GM20431 (cell line): ENCODE data around the gene RALGAPA1.
"Not testable (repeated sequence)": the region's sequence is repeated elsewhere in the genome, so short reads cannot be mapped to it uniquely, and the experiment has no call there.

ENCODE experiments used
- in situ Hi-C: fragments of 300-500 bp; cut with MseI, MboI; formaldehyde crosslinking; loops from one replicate; pipeline ENCODE4 v1.15.0; 2020; ENCODE audit warnings: low sequenced_read_pairs; ENCODE audit not compliant: unreplicated experiment

RALGAPA1 gene

DNA sequence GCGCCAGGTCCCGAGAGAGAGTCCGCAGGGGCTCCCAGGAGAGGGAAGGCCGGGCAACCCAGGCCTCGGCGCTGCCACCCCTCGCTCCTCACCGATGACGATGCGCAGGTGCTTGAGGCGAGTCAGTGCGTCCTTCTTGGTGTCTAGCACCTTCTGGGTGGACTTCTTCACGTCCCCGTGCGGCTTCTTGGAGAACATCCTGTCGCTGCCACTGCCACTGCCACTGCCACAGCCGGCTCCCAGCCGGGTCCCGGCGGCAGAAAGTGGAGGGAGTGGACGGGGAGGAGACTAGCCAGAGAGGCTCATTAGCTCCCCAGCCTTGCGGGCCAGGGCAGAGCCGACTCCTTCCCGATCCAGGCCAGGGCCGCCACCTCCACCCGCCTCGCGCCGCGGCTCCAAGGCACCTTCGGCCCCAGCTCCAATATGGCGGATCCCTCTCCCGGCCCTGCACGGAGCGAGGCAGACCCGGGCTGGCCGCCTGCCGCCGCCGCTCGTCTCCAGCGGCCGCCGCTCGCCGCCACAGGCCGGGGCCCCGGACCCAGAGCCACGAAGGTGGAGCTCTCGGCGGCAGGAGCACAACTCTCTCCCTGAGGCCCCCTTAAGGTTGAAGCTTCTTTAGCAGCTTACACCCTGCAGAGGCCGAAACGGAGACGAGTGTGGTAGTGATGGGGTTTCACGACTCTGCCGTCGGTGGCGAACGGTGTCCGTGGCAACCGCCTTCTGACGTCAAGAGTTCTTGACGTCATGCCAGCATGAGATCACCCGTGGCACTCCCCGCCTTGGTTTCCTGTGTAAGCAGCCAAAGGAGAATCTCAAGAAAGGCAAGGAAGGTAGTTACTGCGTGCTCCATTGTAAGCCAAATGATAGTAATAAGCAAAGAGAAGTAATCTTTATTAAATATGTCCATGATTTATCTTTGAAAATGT is at the start of gene RALGAPA1:
RALGAPA1 (minus strand) TSS at position 658 of the 926 bp plus-strand sequence; CDS start at position 198, 460 bp downstream.
- in situ Hi-C loops, result not testable (repeated sequence)

DNA sequence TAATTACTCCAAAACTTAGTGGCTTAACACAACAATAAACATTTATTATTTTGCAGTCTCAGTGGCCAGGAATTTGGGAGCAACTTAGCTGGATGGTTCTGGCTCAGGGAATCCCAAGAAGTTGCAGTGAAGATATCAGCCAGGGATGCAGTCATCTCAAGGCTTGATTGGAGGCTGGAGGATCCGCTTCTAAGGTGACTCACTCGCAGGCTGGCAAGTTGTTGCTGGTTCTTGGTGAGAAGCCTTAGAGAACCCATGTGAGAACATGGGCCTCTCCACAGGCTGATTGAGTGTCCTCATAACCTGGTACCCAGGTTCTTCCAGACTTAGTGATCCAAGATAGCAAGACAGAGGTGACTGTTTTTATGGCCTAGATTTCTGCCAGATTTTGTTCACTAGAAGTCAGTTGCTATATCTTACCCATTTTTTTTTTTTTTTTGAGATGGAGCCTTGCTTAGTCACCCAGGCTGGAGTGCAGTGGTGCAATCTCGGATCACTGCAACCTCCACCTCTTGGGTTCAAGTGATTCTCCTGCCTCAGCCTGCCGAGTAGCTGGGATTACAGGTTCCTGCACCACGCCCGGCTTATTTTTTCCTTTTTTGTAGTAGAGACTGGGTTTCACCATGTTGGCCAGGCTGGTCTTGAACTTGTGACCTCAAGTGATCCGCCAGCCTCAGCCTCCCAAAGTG is 49.6 kb upstream of the RALGAPA1 start:
- in situ Hi-C loops, result no loop called here

DNA sequence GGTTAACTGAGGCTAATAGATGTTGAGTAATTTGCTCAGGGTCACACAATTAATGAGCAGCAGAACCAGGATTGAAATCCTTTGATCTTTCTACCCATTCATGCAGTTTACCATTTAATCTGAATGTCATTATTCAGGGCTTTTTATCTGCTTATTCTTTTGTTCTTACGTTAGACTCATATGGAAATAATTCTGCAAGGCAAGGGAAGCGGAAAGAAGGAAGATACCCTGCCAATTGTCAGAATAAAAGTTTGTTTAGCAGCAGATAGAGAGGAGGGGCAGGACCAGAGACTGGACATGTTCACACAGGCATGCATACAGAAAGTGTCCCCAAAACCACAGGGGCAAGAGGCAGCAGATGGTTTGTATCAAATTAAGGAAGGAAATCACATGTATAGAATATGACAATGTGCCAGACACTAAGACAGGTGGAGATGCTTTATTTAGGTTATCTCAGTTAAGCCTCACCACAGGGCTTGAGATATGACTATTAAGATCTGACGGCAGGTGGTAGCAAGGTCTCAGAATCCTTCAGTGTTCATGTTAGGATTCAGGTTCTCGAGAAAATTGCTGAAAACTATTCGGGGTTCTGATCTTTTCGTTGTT is 46.9 kb upstream of the RALGAPA1 start:
- in situ Hi-C loops, result no loop called here

DNA sequence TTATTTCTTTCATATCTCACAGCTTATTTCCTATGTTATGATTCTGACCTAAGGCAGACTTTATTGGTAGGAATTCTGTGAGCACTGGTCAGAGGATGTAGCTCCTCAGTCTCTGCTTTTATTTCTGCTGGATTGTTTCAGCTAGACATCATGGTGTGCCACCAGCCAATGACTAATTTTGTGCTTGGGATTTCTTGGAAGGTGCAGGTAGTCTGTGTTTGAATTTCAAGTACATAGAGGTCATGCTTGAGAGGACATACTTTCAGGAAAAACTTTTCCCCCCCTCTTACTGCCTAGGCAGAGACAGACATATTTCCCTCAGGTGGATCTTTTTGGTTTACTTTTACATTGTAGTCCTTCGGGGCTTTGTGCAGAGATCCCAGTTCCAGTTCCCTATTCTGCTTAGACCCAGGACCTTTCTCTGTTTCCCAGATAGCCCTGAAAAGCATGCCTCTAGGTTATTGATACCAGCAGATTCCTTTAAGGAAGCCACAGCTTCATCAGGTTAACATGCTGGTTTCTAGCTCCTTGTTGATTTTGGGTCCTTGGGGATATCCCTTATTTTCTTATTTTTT is 45.7 kb upstream of the RALGAPA1 start:
- in situ Hi-C loops, result no loop called here

DNA sequence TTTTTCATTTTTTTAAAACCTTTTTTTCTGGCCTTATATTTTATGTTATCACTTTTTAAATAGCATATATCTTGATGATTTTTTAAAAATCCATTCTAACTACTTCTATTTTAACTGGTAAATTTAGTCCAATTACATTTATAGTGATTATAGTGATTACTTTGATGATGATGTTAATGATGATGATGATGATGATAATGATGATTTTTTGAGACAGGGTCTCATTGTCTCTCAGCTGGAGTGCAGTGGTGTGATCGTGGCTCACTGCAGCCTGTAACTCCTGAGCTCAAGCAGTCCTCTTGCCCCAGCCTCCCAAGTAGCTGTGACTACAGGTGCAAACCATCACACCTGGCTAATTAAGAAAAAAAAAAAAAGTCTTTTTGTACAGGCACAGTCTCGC is 44.1 kb upstream of the RALGAPA1 start:
- in situ Hi-C loops, result no loop called here

DNA sequence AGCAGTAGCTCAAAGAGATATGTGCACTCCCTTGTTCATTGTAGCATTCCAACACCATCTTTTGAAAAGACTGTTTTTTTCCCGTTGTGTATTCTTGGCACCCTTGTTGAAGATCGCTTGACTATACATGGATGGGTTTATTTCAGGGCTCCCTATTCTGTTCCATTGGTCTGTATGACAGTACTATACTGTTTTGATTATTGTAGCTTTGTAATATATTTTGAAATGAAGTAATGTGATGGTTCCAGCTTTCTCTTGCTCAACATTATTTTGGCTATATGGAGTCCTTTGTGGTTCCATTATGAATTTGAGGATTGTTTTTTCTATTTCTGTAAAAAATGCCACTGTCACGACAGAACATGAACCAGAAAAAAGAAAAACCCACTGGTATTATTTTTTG is 42.7 kb upstream of the RALGAPA1 start:
- in situ Hi-C loops, result no loop called here

DNA sequence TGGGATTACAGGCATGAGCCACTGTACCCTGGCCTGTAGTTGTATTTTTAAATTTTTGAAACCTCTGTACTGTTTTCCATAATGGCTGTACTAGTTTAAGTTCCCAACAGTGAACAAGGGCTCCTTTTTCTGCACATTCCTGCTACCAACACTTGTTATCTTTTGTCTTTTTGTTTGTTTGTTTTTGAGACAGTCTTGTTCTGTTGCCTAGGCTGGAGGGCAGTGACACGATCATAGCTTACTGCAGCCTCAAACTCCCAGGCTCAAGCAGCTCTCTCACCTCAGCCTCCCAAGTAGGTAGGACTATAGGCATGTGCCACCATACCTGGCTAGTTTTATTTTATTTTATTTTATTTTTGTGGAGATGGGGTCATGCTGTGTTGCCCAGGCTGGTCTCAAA is 40.0 kb upstream of the RALGAPA1 start:
- in situ Hi-C loops, result no loop called here

DNA sequence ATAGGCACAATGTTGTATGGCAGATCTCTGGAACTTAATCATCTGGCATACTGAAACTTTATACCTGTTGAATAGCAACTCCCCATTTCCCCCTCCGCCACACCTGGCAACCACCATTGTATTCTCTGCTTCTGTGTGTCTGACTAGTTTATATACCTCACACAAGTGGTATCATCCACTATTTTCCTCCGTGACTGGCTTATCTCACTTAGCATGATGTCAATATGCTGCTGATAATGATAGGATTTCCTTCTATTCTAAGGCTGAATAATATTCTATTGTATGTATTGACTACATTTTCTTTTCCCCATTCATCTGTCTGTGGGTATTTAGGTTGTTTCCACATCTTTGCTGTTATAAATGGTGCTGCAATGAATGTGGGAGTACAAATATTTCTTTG is 38.5 kb upstream of the RALGAPA1 start:
- in situ Hi-C loops, result no loop called here

DNA sequence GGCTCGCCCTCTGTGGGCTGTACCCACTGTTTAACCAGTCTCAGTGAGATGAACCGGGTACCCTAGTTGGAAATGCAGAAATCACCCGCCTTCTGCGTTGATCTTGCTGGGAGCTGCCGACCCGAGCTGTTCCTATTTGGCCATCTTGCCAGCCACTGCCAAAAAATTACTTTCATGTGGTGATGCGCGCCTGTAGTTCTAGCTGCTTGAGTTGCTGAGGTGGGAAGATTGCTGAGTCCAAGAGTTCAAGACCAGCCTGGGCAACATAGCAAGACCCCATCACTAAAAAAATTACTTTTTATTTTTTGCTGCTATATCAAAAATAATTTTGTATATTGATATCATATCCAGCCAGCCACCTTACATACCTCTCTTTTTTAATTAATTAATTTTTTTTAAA is 35.4 kb upstream of the RALGAPA1 start:
- in situ Hi-C loops, result no loop called here

DNA sequence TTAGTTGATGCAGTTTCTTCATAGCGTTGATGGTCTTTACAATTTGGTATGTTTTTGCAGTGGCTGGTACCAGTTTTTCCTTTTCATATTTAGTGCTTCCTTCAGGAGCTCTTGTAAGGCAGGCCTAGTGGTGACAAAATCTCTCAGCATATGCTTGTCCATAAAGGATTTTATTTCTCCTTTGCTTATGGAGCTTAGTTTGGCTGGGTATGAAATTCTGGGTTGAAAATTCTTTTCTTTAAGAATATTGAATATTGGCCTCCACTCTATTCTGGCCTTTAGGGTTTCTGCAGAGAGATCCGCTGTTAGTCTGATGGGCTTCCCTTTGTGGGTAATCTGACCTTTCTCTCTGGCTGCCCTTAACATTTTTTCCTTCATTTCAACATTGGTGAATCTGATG is 33.1 kb upstream of the RALGAPA1 start:
- in situ Hi-C loops, result not testable (repeated sequence)

DNA sequence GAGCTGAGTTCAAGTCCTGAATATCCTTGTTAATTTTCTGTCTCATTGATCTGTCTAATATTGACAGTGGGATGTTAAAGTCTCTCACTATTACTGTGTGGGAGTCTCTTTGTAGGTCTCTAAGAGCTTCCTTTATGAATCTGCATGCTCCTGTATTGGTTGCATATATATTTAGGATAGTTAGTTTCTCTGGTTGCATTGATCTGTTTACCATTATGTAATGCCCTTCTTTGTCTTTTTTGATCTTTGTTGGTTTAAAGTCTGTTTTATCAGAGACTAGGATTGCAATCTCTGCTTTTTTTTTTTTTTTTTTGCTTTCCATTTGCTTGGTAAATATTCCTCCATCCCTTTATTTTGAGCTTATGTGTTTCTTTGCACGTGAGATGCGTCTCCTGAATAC is 32.6 kb upstream of the RALGAPA1 start:
- in situ Hi-C loops, result not testable (repeated sequence)

DNA sequence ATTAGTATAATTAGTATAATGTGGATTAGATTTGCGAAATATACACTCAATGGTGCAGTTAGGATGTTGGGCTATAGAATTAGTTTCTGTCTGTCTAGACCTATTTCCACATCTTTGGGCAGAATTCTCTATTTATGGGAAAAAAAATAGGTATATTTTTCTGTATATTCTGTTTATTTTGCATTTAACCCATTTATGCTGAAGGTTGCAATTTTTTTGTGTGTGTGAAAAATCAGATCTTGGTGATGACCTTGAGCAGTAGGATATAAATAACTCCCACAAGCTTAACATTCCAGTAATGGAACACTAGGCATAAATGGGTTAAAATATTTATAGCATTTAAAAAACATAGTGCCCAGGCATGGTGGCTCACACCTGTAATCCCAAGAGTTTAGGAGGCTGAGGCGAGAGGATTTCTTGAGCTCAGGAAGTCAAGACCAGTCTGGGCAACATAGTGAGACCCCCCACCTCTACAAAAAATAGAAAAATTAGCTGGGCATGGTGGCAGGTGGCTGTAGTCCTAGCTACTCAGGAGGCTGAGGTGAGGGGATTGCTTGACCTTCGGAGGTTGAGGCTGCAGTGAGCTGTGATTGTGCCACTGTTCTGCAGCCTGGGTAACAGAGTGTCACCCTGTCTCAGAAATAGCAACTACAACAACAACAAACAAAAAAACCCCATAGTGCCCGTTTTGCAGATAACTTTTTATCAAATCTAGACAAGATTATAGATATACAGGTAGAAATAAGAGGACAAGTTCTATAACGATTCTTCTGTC is 26.3 kb upstream of the RALGAPA1 start:
- in situ Hi-C loops, result no loop called here

DNA sequence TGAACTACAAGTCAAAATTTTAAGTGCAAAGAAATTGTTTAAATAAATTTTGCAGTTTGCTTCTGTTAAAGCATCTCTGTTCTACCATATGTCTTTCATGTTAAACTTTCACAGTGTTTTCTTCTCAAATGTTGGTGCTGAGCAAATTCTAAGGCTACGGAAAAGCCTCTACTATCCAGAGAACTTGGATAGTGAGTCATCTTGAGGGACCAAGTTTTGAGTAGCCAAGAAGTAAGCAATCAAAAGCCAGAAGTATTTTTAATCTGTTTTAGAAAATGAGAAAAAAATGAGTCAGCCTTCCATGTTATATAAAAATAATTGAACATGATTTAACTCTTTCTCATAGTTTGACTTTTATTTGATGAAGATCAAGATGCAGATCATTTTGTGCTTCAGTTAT is 20.4 kb upstream of the RALGAPA1 start:
- in situ Hi-C loops, result no loop called here

DNA sequence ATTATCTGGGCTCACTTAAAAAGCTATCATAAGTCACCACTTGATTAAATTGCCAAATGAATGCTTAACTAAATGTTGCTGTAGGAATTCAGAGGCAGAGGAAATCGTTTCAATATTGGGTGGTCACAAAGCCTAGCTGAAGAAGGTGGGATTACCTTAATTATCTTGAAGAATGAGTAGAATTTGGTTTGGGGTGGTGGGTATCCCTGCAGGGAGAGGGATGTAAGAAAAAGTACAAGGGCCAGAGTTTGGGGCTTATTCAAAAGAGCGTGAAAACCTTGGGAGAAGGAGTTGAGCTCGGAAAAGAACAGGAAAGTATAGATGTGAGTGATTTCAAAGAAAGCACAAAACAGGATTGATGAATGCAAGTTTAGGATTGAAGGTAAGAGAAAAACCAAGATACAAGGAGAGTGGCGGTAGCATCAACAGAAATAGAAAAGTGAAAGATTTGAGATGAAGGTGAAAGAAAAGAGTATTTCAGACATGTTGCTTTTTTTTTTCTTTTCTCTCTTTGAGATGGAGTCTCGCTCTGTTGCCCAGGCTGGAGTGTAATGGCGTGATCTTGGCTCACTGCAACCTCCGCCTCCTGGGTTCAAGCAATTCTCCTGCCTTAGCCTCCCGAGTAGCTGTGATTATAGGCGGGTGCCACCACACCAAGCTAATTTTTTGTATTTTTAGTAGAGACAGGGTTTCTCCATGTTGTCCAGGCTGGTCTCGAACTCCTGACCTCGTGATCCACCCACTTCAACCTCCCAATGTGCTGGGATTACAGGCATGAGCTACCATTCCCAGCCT is 18.8 kb upstream of the RALGAPA1 start:
- in situ Hi-C loops, result no loop called here

DNA sequence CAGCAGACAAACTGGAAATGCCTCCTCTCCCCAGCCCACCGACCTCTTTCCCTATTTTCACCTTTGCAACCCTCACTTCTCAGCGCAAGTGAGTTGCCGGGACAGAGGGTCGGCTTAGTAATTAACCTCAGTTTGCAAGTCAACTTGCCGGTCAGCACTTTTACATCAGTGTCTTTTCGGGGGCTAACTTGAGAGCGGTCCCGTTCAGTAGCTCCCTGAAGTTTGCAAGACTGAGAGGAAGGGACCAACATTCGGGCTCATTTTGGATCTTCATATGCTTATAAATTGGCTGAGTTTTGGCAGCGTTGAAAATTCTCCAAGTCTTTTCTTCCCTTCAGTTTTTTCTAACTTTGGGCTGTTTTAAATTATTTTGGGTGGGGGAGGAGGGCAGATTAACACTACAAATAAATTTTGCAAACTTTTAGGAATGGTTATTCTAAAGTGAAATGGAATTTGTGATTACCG is 17.9 kb upstream of the RALGAPA1 start:
- in situ Hi-C loops, result no loop called here

DNA sequence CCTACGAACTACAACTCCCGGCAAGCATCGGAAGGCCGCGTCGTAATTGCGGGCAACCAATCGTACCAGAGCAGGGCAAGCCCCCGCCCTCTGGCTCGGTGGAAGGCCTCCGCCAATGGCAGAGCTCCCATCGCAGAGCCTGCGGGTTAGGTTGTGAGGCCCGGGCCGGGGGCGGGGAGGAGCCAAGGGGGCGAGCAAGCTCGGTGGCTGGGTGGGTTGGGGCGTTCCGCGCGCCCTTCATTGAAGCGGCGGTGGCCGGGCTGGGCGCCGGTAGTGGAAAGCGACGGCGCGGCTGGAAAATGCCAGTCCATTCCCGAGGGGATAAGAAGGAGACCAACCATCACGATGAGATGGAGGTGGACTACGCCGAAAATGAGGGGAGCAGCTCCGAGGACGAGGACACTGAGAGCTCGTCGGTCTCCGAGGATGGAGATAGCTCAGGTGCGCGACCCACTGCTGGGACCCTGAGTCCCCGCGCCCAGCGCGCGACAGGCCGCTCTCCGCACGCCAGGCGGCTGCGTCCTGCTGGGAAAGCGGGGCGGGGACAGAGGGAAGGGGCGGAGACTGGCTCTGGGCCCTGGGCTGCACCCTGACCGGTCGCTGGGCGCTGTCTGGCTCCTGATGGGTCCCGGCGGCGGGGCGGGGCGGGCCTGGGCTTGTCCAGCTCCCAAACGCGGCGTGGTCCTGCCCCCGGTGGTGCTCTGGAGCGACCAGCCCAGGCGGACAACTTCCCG is 17.3 kb upstream of the RALGAPA1 start, which contains the start of gene BRMS1L:
BRMS1L (plus strand) TSS at position 121 of the 734 bp plus-strand sequence; CDS start at position 300, 179 bp downstream.
- in situ Hi-C loops, result no loop called here

DNA sequence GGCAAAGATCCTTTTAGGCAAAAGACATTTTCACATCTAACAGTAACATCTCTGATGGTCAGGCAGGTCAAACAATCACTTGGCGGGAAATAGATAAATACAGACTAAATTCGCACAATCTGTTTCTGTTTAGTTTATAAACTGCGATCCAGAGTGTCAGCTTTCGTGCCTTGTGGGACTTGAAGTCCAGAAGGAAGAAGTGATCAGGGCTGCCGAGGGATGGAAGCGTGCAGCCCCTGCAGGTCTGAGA is 16.8 kb upstream of the RALGAPA1 start:
- in situ Hi-C loops, result no loop called here

DNA sequence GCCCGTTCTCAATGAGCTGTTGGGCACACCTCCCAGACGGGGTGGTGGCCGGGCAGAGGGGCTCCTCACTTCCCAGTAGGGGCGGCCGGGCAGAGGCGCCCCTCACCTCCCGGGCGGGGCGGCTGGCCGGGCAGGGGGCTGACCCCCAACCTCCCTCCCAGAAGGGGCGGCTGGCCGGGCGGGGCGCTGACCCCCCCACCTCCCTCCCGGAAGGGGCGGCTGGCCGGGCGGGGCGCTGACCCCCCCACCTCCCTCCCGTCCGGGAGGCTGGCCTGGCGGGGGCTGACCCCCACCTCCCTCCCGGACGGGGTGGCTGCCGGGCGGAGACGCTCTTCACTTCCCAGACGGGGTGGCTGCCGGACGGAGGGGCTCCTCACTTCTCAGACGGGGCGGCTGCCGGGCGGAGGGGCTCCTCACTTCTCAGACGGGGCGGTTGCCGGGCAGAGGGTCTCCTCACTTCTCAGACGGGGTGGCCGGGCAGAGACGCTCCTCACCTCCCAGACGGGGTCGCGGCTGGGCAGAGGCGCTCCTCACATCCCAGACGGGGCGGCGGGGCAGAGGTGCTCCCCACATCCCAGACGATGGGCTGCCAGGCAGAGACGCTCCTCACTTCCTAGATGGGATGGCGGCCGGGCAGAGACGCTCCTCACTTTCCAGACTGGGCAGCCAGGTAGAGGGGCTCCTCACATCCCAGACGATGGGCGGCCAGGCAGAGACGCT is 15.5 kb upstream of the RALGAPA1 start:
- in situ Hi-C loops, result not testable (repeated sequence)
